Transverse colon (tissue), 4 donors: ENCODE data around the gene FAM120AOS. TPM values are rescaled to one million over a fixed set of nuclear protein-coding genes. Genes with fewer than 3 reads are reported as not detected.
A peak's percentile ranks its signal among the peaks of the same experiment; 100 is the strongest.

Experiments
- DNase-seq: peaks from one replicate; pipeline ENCODE4 v3.0.0-alpha.2; 2019
- H3K27ac ChIP-seq, 4 donors: fragments of 200-600 bp; sonication (generic); 2 replicates each; pipeline ENCODE4 v1.5.1; 2016 to 2018; ENCODE audit warnings: inconsistent platforms in 4 of 4
- H3K27me3 ChIP-seq: fragments of 200-600 bp; sonication (generic); 2 replicates; pipeline ENCODE4 v1.5.1; 2017; ENCODE audit warnings: inconsistent platforms
- H3K36me3 ChIP-seq, 4 donors: fragments of 200-600 bp; sonication (generic); 2 replicates each; pipeline ENCODE4 v1.5.1; 2017 to 2019; ENCODE audit warnings: inconsistent platforms in 4 of 4
- H3K4me1 ChIP-seq, 4 donors: fragments of 200-600 bp; sonication (generic); 2 replicates each; pipeline ENCODE4 v1.5.1; 2017 to 2020; ENCODE audit warnings: inconsistent platforms in 4 of 4
- H3K4me3 ChIP-seq, 4 donors: fragments of 200-600 bp; sonication (generic); 1 replicate in 1 of 4; 2 replicates in 3 of 4; pipeline versions ENCODE4 v1.5.1 to v1.6.1; 2017 to 2019; ENCODE audit warnings: inconsistent platforms in 4 of 4
- H3K9me3 ChIP-seq, 2 donors: fragments of 200-600 bp; sonication (generic); 2 replicates each; pipeline ENCODE4 v1.5.1; 2017 to 2019; ENCODE audit warnings: inconsistent platforms in 2 of 2
- EP300 ChIP-seq: sonication (generic); formaldehyde crosslinking; IDR thresholded peaks from one replicate; pipeline ENCODE4 v1.6.1; 2017; ENCODE audit warnings: antibody characterized with exemption, low read depth
- POLR2A ChIP-seq: fragments of 450-650 bp; IDR thresholded peaks from one replicate; pipeline ENCODE4 v1.6.1; 2016; ENCODE audit warnings: antibody characterized with exemption, mild to moderate bottlenecking, moderate library complexity
- POLR2AphosphoS5 ChIP-seq, 3 donors: sonication (generic); formaldehyde crosslinking; IDR thresholded peaks; one replicate each; pipeline ENCODE4 v1.6.1; 2016; ENCODE audit warnings: antibody characterized with exemption in 3 of 3
- WGBS, 2 donors: methylation state at CpG; one replicate each; pipeline ENCODE4 v1.1.5; 2018; ENCODE audit warnings: low coverage in 1 of 2; 5-methylcytosine and 5-hydroxymethylcytosine counted together
- in situ Hi-C, 4 donors: fragments of 200-750 bp; cut with MboI; loops; one replicate each; pipeline versions ENCODE4 v1.15.0 to v1.15.1; 2017; ENCODE audit warnings: low sequenced_read_pairs in 3 of 4, low pct_ligation_motif_present in 1 of 4, low pct_unique_long_range_greater_than_20kb in 1 of 4
- intact Hi-C: fragments of 100-400 bp; cut with DNase I; formaldehyde crosslinking; loops from one replicate; pipeline ENCODE4 v1.15.1; 2023; ENCODE audit warnings: low total_unique reads
- total RNA-seq, 4 donors: library from RNA; depleted of rRNA; stranded (reverse); fragments of >200 nt; gene quantifications; one replicate each; pipeline ENCODE4 v1.1.0, GENCODE V29; 2016
- TF ChIP-seq, protein P1 (sequence below), 5 experiments: fragments of 200-600 bp in 3 of 5; fragments of 450-650 bp in 2 of 5; sonication (generic) in 3 of 5; IDR thresholded peaks; 1 replicate in 2 of 5; 2 replicates in 3 of 5; pipeline ENCODE4 v1.5.1; 2016 to 2017; ENCODE audit warnings: antibody characterized with exemption in 5 of 5, inconsistent platforms in 3 of 5, mild to moderate bottlenecking in 2 of 5, moderate library complexity in 1 of 5

The FAM120AOS gene
- total RNA-seq, 4 donors from 2014 or later, result 68.9 to 108 (median 86.4) TPM

DNA sequence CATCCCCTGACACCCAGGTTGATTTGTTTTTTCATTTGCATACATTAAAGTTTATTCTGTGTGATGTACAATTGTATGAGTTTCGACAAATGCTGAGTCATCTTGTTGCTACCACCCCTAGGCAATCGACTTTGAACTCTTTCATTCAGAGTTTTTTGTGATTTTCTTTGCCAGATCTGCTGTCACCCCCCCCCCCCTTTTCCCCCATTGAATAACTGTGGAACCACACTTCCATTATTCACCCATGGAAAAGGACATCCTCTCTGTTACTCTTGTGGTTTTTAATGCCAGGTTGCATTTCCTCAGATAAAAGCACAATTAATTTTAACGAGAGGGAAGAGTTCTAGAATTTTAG is 13.7 kb upstream of the FAM120AOS start:
- TF ChIP-seq POLR2AphosphoS5 (IDR thresholded peaks at IDR 0.05) (no peak), POLR2A (no peak), EP300 (no peak)
- TF ChIP-seq, protein P1, sequence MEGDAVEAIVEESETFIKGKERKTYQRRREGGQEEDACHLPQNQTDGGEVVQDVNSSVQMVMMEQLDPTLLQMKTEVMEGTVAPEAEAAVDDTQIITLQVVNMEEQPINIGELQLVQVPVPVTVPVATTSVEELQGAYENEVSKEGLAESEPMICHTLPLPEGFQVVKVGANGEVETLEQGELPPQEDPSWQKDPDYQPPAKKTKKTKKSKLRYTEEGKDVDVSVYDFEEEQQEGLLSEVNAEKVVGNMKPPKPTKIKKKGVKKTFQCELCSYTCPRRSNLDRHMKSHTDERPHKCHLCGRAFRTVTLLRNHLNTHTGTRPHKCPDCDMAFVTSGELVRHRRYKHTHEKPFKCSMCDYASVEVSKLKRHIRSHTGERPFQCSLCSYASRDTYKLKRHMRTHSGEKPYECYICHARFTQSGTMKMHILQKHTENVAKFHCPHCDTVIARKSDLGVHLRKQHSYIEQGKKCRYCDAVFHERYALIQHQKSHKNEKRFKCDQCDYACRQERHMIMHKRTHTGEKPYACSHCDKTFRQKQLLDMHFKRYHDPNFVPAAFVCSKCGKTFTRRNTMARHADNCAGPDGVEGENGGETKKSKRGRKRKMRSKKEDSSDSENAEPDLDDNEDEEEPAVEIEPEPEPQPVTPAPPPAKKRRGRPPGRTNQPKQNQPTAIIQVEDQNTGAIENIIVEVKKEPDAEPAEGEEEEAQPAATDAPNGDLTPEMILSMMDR (IDR thresholded peaks at IDR 0.05), result no peak
- Histone ChIP-seq H3K27ac (peak overlapping the region; percentile 87 to 91 (median 88)), H3K36me3 (no peaks in the 10 kb centered on the region), H3K9me3 (no peaks in the 10 kb centered on the region), H3K4me1 (peaks cover 35 to 97% (median 76%) of the 10 kb centered on the region in 4 donors), H3K4me3 (no peak overlapping the region), H3K27me3 (no peaks in the 10 kb centered on the region)
- WGBS, 2 donors, result 22 to 35% methylated on average over 3 of the region's 3 CpGs
- intact Hi-C loops, result no loop called here
- no peak for DNase-seq
- in situ Hi-C loops, result no loop called here

DNA sequence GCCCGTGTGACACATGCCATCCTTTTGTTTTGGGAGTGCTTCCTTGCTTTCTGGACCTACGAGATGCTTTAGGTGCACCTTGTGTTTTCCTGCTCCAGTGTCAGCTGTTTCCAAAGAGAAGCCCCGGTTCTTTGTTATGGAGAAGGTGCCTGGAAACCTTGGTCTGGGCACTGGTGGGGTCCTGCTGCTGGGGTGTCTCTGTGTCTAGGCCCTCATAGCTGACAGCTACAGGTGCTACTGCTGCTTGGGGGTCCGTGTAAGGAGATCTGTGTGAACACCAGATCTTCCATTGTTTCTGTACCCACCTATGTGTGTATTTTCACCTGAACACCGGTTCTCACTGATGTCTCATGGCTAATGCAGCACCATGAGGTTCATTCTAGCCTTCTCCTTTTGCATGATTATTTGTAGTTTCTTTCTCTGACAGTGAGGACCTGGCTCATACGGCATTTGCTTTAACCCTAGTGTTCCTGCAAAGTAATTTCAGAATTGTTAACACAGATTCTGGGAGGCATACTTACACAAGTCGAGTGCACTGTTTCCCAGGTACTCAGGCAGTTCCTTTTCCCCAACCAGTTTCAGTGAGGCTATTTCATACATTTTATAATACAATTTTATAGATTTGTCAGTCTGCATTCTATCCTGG is 13.2 kb upstream of the FAM120AOS start:
- H3K4me3 ChIP-seq, result no peak overlapping the region
- in situ Hi-C loops, result no loop called here
- no peaks in the 10 kb centered on the region for H3K27me3 ChIP-seq
- H3K36me3 ChIP-seq, result no peaks in the 10 kb centered on the region
- peaks cover 35 to 97% (median 76%) of the 10 kb centered on the region in 4 donors for H3K4me1 ChIP-seq
- TF ChIP-seq POLR2AphosphoS5 (IDR thresholded peaks at IDR 0.05) (no peak), EP300 (no peak)
- TF ChIP-seq, protein P1 (IDR thresholded peaks at IDR 0.05), result no peak
- H3K27ac ChIP-seq, result peak overlapping the region; percentile 87 to 91 (median 88)
- no peak for DNase-seq
- no peaks in the 10 kb centered on the region for H3K9me3 ChIP-seq
- 34 to 44% methylated on average over 4 to 7 of the region's 7 CpGs for WGBS, 2 donors
- intact Hi-C loops, result no loop called here

DNA sequence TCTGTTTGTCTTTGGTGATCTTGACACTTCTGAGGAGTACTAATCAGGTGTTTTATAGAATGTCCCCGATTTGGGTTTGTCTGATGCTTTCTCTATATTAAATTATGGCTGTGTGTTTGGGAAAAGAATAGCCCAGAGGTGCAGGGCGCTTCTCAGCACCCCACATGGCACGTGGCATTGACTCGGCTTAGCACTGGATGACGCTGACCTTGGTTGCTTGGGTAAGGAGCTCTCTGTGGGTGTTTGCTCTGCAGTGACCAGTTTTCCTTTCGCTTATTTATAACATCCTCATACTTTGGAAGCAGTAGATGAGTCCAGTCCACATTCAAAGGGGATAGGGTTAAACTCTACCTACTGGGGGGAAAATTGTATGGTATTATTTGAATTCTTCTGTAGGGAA is 12.5 kb upstream of the FAM120AOS start:
- Histone ChIP-seq H3K27me3 (no peaks in the 10 kb centered on the region), H3K4me1 (peaks cover 35 to 97% (median 78%) of the 10 kb centered on the region in 4 donors), H3K27ac (peak overlapping the region; percentile 87 to 91 (median 88)), H3K4me3 (no peak overlapping the region), H3K9me3 (no peaks in the 10 kb centered on the region), H3K36me3 (no peaks in the 10 kb centered on the region)
- DNase-seq, result no peak
- TF ChIP-seq EP300 (no peak), POLR2A (no peak), POLR2AphosphoS5 (IDR thresholded peaks at IDR 0.05) (no peak)
- TF ChIP-seq, protein P1 (IDR thresholded peaks at IDR 0.05), result no peak
- intact Hi-C loops (no loop called here), in situ Hi-C loops (no loop called here)
- WGBS, 2 donors, result 91% methylated on average over 6 of the region's 6 CpGs; no CpG with 5 or more reads in 1 of the 2 donors

- intact Hi-C loops, result no loop called here
- Histone ChIP-seq H3K36me3 (no peaks in the 10 kb centered on the region), H3K27ac (peak overlapping the region; percentile 13 to 91 (median 88)), H3K4me1 (peaks cover 35 to 97% (median 82%) of the 10 kb centered on the region in 4 donors), H3K4me3 (no peak overlapping the region), H3K27me3 (no peaks in the 10 kb centered on the region), H3K9me3 (no peaks in the 10 kb centered on the region)
- in situ Hi-C loops, result no loop called here
- DNase-seq, result no peak
- 65 to 68% methylated on average over 2 of the region's 2 CpGs for WGBS, 2 donors
- TF ChIP-seq POLR2AphosphoS5 (IDR thresholded peaks at IDR 0.05) (no peak), EP300 (no peak), POLR2A (no peak)
- TF ChIP-seq, protein P1 (IDR thresholded peaks at IDR 0.05), result no peak
Observed at GRCh38 chr9:93464876-93465275, 11.5 kb upstream of the FAM120AOS start.
